Left ventricle myocardium superior (tissue), 1 donor: ENCODE measurements around the gene LCN6. TPM values are rescaled to one million over a fixed set of nuclear protein-coding genes. Genes with fewer than 3 reads are reported as not detected.
A peak's percentile ranks its signal among the peaks of the same experiment; 100 is the strongest.
"Not testable (repeated sequence)": the region's sequence is repeated elsewhere in the genome, so short reads cannot be mapped to it uniquely, and the experiment has no call there.

Experiments
- ATAC-seq: fragments of 200-7000 bp; cut with Tn5 transposase; one replicate; pipeline ENCODE4 v1.9.1; 2020; ENCODE audit warnings: mild to moderate bottlenecking, moderate library complexity
- DNase-seq: peaks from one replicate; pipeline ENCODE4 v3.0.0-alpha.2; 2020
- intact Hi-C: fragments of 100-400 bp; cut with micrococcal nuclease; formaldehyde crosslinking; loops from one replicate; pipeline ENCODE4 v1.11.0; 2022
- total RNA-seq: library from RNA; stranded (reverse); fragmentation: NEBNext Ultra II Directional; extraction: Animal tissue kit (Norgen Biotek cat#: 25700); gene quantifications from one replicate; pipeline ENCODE4 v1.2.1, GENCODE V29; 2021
- donor health status: DM: no; HTN: yes; CAD: no; lungs with severe emphysema.

The LCN6 gene
- total RNA-seq, 1 donor from 2014 or later, result 17.4 TPM

DNA sequence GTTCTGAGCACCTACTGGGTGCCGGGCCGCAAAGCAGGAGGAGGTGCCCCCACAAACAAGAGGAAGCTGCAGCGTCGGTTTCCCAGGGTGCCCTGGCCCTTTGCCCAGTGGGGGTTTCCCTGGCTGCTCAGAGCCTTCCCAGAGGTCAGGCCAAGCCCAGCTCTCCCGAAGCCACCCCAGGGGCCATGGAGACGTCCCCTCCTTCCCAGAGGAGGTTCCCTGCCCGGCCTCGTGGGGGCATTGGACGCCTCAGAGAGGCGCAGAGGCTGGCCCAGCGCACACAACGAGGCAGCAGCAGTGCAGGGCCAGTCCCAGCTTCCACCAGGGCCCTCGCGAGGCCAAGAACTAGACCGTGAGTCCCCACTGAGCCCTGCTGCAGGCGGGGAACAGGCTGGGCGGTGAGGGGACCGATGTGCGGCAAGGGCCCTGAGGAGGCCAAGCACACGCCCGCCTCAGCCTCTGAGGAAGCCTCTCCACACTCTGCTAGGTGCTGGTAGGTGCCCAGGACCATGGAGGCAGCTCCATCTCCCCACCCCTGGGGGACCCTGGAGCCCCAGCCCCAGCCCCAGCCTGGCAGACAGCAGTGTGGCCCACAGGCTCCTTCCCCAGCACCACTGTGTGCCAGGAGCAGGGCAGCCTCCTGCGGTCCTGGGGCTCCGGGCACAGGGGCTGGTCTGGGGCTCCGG is 29.0 kb downstream of the LCN6 start:
- intact Hi-C loops, result no loop called here
- DNase-seq (peak; percentile 62), ATAC-seq (peak; percentile 1)

GRCh38 chr9:136718345-136719194 is 29.8 kb downstream of the LCN6 start:
- ATAC-seq (no peak), DNase-seq (no peak)
- intact Hi-C loops, result no loop called here

- ATAC-seq, result no peak
- intact Hi-C loops, result no loop called here
- no peak for DNase-seq
Measured at GRCh38 chr9:136717399-136717798, 30.9 kb downstream of the LCN6 start.

DNA sequence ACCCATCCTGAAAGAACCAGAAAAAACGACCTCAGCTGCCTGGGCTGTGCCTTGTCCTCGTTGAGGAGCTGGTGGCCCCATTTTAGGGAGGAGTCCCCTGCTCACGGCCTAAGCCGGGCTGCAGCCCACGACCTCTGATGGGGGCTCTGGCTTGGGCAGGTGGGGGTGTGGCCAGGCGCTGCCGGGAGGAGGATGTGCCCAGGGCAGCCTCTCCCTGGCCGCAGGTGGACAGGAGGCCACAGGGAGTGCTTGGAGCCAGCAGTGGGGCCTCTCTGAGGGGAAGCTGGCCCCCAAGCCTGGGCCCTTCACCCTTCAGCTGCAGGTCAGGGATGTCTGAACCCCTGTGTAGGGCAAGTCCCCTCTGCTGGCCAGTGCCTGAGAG is 33.4 kb downstream of the LCN6 start:
- DNase-seq, result no peak
- intact Hi-C loops, result no loop called here
- peak; percentile 5 for ATAC-seq

- intact Hi-C loops, result no loop called here
- ATAC-seq, result peak; percentile 59
- DNase-seq, result peak; percentile 74
Measured at GRCh38 chr9:136714096-136714892, 34.0 kb downstream of the LCN6 start.

GRCh38 chr9:136713550-136713949 is 34.8 kb downstream of the LCN6 start:
- peak; percentile 6 for ATAC-seq
- intact Hi-C loops, result no loop called here
- no peak for DNase-seq

DNA sequence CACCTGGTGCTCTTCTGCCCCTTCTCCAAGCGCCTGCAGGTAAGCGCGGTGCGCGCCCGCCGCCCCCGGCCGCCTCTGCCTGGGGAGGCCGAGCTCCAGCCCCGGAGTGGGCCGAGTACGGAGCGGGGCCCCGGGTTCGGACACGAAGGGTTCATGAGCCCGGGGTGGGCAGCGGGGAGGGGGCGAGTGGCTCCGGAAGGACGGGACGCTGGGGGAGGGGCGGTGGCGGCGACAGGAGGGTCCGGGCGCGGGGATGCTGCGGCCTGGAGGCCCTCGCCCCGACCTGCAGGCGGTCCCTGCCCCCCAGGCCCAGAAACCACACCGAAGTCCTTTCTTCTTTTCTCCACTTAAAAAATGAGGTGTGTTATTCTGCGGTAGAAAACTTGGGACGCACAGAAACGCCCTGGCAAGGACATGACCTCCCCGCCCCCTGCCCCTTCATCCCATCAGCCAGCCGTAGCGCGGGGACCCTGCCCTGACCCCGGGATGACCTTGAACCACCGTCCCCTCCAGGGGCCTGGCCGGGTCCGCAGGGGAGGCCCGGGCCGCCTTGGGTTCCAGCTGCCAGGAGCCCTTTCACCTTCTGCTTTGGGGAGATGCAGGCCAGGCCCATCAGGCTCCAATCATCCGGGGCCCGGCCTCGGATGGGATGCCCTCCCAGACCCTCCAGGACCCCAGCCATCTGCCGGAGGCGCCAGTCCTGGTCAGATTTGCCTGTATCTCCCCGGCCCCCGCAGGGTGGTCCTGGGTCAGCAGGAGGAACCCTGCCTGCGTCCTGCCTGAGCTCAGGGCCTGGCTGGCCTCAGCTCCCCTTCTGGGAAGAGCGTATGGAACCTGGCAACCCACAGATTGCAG is 35.4 kb downstream of the LCN6 start:
- intact Hi-C loops, result no loop called here
- ATAC-seq (peak; percentile 1), DNase-seq (no peak)

DNA sequence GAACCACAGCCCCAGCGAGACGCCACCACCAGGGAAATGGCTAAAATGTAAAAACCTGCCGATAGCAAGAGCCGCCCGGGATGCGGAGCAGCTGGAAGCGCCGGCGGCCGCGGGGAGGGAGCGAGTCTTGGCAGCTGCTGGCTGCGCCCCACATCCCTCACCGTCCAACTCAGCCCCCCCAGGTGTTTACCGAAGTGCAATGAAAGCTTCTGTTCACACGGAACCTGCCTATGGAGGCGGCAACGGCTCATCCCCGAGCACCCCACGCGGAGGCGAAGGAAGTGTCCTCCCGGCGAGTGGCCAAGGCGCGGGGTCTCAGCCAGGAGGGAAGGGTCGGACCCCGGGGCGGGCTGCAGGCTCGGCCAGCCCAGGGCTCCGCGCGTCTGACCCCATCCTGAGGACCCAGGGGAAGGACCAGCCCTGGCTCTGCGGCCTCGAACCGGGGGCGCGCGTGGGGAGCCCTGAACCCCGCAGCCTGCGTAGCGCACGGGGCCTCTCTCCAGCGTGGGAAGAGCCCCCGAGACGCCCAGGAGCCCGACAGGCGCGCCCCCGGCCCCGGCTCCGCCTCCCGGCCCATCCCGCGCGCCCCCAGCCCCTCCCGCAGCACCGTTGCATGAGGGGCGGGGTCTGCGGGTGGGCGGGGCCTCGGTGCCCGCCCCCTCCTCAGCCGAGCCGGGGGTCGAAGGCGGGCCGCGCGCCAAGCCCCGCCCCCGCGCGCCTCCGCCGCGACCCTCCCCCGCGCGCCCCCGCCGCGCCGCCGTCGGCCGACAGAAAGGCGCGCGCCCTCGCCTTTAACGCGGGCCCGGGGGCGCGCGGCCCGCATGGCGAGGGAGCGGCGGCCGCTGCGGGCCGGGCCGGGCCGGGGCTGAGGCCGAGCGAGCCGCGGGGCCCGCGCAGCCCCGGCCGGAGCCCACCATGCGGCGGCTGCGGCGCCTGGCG is 36.3 kb downstream of the LCN6 start, which contains the start of gene DIPK1B:
TSS of gene DIPK1B (plus strand) at position 822 of the 939 bp plus-strand sequence. CDS start at position 916, 94 bp downstream.
- ATAC-seq (peak; percentile 19), DNase-seq (no peak)
- intact Hi-C loops, result no loop called here

- intact Hi-C loops, DNase-seq, ATAC-seq: not testable (repeated sequence)
Measured at GRCh38 chr9:136711219-136711648, 37.1 kb downstream of the LCN6 start.

DNA sequence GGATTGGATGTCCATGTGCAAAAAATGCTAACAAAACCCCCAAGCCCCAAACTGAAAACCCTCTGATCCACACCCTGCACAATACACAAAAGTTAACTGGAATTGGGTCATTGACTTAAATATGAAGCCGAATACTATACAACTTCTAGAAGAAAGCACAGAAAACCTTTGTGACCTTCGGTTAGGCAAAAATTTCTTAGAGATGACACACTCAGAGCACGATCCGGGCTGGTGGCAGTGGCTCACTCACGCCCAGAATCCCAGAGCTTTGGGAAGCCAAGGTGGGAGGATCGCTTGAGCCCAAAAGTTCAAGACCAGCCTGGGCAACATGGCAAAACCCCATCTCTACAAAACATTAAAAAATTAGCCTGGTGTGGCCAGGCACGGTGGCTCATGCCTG is 37.8 kb downstream of the LCN6 start:
- ATAC-seq, result no peak
- DNase-seq, result no peak
- intact Hi-C loops, result no loop called here

DNA sequence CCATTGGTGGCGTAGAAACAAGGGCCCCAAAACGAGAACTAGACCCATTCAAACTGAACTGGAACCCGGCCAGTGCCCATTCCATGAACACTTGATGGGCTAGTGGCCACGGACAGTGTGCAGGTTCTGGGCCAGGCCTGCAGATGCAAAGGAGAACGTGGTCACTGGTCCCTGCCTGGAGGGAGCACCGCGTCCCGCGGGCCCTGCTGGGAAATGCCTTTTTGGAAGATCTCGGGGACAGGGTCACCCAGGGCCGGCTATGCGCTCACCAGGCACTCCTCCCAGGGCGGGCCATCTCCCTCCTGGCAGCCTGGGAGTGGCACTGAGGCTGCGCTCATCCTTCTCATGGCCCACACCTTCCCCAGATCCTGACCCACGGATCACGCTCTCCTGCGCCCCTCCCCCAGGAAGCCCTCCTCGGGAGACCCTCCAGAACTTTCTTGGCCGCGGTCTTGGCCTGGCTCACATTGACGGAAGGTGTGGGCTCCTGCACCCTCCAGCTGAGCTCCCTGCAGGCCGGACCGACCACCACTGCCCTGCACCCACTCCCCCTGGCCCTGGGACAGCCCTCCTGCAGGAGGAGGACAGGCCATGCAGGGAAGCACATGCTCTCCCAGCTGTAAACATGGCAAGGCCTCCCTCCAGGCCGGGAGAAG is 38.7 kb downstream of the LCN6 start:
- intact Hi-C loops, result no loop called here
- ATAC-seq (no peak), DNase-seq (no peak)

GRCh38 chr9:136707849-136708517 is 40.3 kb downstream of the LCN6 start:
- no peak for ATAC-seq
- DNase-seq, result no peak
- intact Hi-C loops, result no loop called here

- DNase-seq (no peak), ATAC-seq (no peak)
- intact Hi-C loops, result no loop called here
Measured at GRCh38 chr9:136707011-136707410, 41.3 kb downstream of the LCN6 start.

- no peak for ATAC-seq
- DNase-seq, result no peak
- intact Hi-C loops, result no loop called here
Measured at GRCh38 chr9:136705564-136705963, 42.8 kb downstream of the LCN6 start.

DNA sequence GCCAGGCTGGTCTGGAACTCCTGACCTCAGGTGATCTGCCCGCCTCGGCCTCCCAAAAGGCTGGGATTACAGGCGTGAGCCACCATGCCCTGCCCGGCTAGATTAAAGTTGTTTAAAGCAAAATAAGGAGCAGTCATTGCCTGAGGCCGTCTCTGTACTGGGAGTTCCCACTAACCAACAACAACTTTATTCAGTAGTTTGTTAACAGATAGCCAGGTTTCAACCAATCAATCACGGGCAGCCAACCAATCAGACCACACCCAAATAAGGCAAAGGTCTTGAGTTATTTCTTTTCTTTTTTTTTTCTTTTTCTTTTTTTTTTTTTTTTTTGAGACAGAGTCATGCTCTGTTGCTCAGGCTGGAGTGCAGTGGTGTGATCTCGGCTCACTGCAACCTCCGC is 43.6 kb downstream of the LCN6 start:
- intact Hi-C loops, DNase-seq, ATAC-seq: not testable (repeated sequence)

GRCh38 chr9:136703276-136703860 is 45.0 kb downstream of the LCN6 start:
- no peak for ATAC-seq
- DNase-seq, result no peak
- intact Hi-C loops, result no loop called here
